KBM-7 (cell line): ENCODE measurements around the gene PARM1.

ENCODE experiments used
- DNase-seq: peaks from one replicate; pipeline ENCODE4 v3.0.0-alpha.2; 2015
- in situ Hi-C: fragments of 300-500 bp; cut with MboI; formaldehyde crosslinking; loops from 2 replicates; pipeline ENCODE4 v1.14.3; 2020; ENCODE audit warnings: low sequenced_read_pairs, low pct_unique_long_range_greater_than_20kb, mixed read lengths

PARM1 gene

GRCh38 chr4:74934888-74935287, 2.0 kb downstream of the PARM1 start:
- in situ Hi-C loops, result no loop called here
- DNase-seq, result no peak

GRCh38 chr4:74941123-74941522, 8.2 kb downstream of the PARM1 start:
- in situ Hi-C loops, result no loop called here

GRCh38 chr4:74942251-74942917, 9.5 kb downstream of the PARM1 start:
- DNase-seq, result no peak
- in situ Hi-C loops, result no loop called here

More at GRCh38 chr4:74941123-74941522, 8.2 kb downstream of the PARM1 start:
- no peak for DNase-seq

GRCh38 chr4:74942918-74943253, 10.0 kb downstream of the PARM1 start:
- DNase-seq, result no peak
- in situ Hi-C loops, result no loop called here

- no peak for DNase-seq
- in situ Hi-C loops, result no loop called here
Measured at GRCh38 chr4:74944354-74944793, 11.5 kb downstream of the PARM1 start.

GRCh38 chr4:74946196-74946595, 13.3 kb downstream of the PARM1 start:
- DNase-seq, result no peak
- in situ Hi-C loops, result no loop called here

GRCh38 chr4:74947798-74948197, 14.9 kb downstream of the PARM1 start:
- DNase-seq, result no peak
- in situ Hi-C loops, result no loop called here

GRCh38 chr4:74948236-74948635, 15.3 kb downstream of the PARM1 start:
- in situ Hi-C loops, result no loop called here
- DNase-seq, result no peak

- in situ Hi-C loops, result no loop called here
- no peak for DNase-seq
Measured at GRCh38 chr4:74950200-74950599, 17.3 kb downstream of the PARM1 start.

GRCh38 chr4:74950882-74951281, 18.0 kb downstream of the PARM1 start:
- DNase-seq, result no peak
- in situ Hi-C loops, result no loop called here

GRCh38 chr4:74953647-74954046, 20.7 kb downstream of the PARM1 start:
- in situ Hi-C loops, result no loop called here
- no peak for DNase-seq

GRCh38 chr4:74958881-74959280, 26.0 kb downstream of the PARM1 start:
- DNase-seq, result no peak

GRCh38 chr4:74961230-74961629, 28.3 kb downstream of the PARM1 start:
- no peak for DNase-seq
- in situ Hi-C loops, result no loop called here

More at GRCh38 chr4:74958881-74959280, 26.0 kb downstream of the PARM1 start:
- in situ Hi-C loops, result no loop called here

GRCh38 chr4:74962584-74962983, 29.7 kb downstream of the PARM1 start:
- DNase-seq, result no peak
- in situ Hi-C loops, result no loop called here

GRCh38 chr4:74964311-74964710, 31.4 kb downstream of the PARM1 start:
- in situ Hi-C loops, result no loop called here
- no peak for DNase-seq

GRCh38 chr4:74967324-74967723, 34.4 kb downstream of the PARM1 start:
- in situ Hi-C loops, result no loop called here
- no peak for DNase-seq

GRCh38 chr4:74968456-74969164, 35.7 kb downstream of the PARM1 start:
- DNase-seq, result no peak
- in situ Hi-C loops, result no loop called here

GRCh38 chr4:74969507-74970474, 36.9 kb downstream of the PARM1 start:
- no peak for DNase-seq
- in situ Hi-C loops, result no loop called here

- no peak for DNase-seq
- in situ Hi-C loops, result no loop called here
Measured at GRCh38 chr4:74970577-74970976, 37.7 kb downstream of the PARM1 start.

GRCh38 chr4:74971862-74972261, 38.9 kb downstream of the PARM1 start:
- in situ Hi-C loops, result no loop called here
- DNase-seq, result no peak
